D721Med (cell line): ENCODE results near the gene MEOX1.

Experiments
- DNase-seq: peaks from one replicate; pipeline ENCODE4 v3.0.0; 2011; ENCODE audit warnings: low spot score; ENCODE audit not compliant: insufficient read length
- FAIRE-seq: peaks from 2 replicates; lab custom pipeline; 2011; peaks lifted over from hg19 to GRCh38; lab: Jason Lieb, UNC
- CTCF ChIP-seq: IDR thresholded peaks from 2 replicates; pipeline ENCODE4 v1.5.1; 2012; ENCODE audit warnings: mild to moderate bottlenecking, control low read depth; ENCODE audit not compliant: insufficient read depth; ENCODE audit errors: missing control alignments

The MEOX1 gene

DNA sequence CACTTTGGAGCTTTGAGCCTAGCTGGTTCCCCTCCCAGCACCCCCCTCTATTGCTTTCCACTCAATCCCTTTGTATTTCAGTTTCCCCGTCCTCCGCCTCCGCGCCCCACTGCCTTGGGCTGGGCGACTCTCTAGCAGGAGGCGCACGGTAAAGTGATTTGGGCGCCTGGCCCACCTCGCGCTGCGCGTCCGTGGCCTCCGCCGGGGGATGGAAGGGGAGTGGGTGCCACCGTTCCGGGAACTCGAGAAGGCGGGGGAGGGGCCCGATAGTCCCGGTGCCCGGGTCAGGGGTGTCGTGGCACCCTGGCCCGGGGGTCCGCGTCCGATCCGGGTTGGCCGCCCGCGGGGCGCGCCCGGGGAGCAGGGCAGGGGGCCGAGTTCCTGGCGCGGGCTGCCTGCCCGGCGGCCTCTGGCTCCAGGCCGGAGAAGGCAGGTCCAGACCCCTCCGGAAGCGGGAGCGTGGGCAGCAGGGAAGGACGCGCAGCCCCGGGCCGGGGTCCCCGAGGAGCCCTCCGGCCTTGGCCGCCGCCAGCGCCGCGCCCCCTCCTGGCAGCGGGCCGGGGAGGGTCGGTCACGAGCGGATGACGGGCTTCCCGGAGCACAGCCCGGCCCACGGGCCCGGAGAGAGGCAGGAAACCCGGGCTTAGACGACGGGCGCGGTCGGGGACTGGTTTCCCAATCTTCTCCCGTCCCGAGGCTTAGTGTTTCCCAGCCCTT lies 15.8 kb downstream of the MEOX1 start:
- FAIRE-seq (no peak), DNase-seq (no peak)
- TF ChIP-seq CTCF: no peak

GRCh38 chr17:43645450-43645764 lies 16.3 kb downstream of the MEOX1 start:
- FAIRE-seq (no peak), DNase-seq (no peak)
- no peak for TF ChIP-seq CTCF

DNA sequence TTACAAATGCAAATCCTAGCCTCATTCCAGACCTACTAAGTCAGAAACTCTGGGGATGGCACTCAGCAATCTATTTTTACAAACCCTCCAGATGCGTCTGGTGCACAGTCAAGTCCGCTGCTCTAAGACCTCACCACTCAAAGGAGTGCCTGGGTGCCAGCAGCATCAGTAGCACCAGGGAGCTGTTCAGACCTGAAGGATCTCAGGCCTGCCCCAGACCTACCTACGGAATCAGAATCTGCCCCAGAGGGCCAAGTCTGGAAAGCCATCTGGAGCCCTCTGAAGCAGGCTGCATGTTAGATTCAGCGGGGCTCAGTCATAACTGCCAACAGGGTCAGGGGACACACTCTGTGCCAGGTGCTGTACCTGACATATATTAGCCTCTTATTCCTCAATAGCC lies 17.6 kb downstream of the MEOX1 start:
- no peak for TF ChIP-seq CTCF
- DNase-seq: no peak
- FAIRE-seq: no peak

- TF ChIP-seq CTCF: no peak
- FAIRE-seq: no peak
These were observed 20.3 kb downstream of the MEOX1 start for GRCh38 chr17:43641416-43641815.

GRCh38 chr17:43640491-43641252 lies 21.1 kb downstream of the MEOX1 start:
- FAIRE-seq: no peak
- TF ChIP-seq CTCF: no peak
- no peak for DNase-seq

More at GRCh38 chr17:43641416-43641815, 20.3 kb downstream of the MEOX1 start:
- DNase-seq: no peak

DNA sequence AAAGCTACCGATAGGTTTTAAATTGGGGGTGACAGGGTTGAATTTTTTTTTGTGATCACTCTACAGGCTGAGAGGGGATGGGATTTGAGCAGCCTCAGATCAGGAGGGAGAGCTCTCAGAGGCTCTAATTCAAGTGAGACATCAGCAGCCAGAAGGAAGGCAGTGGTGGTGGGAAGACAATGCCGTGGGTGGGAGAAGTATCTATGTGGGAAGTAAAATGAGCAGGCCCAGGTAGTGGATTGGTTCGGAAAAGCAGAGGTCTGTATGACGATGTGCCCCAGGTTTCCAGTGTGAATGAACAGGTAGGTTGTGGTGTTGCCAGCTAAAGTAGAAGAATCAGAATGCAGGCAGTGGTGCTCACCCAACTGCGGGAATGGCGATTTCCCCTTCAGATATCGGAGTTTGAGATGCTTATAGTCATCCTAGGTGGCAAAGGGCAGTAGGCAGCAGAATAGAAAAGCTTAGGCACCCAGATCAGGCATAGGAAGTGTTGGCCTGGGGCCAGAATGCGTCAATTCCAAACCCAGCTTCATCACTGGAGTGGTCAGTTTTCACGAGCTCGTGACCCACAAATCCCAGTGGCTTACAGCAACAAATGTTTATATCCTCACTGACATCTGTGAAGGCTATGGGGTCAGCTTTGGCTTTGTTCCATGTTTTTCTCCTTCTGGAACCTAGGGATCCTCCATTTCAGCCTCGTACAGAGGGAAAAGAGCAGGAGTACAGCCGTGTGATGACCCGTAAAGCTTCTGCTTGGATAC lies 24.0 kb downstream of the MEOX1 start:
- FAIRE-seq: no peak
- DNase-seq: no peak
- no peak for TF ChIP-seq CTCF
